Esophagus muscularis mucosa (tissue), 3 donors: ENCODE data around the gene LGALS4.

ENCODE experiments used
- CTCF ChIP-seq, 3 experiments: fragments of 200-600 bp in 2 of 3; fragments of 450-650 bp in 1 of 3; sonication (generic) in 2 of 3; IDR thresholded peaks; one replicate each; pipeline ENCODE4 v1.5.1; 2017 to 2019; ENCODE audit warnings: antibody characterized with exemption in 3 of 3, mild to moderate bottlenecking in 2 of 3, moderate library complexity in 1 of 3
- EP300 ChIP-seq: sonication (generic); formaldehyde crosslinking; IDR thresholded peaks from one replicate; pipeline ENCODE4 v1.6.1; 2017; ENCODE audit warnings: antibody characterized with exemption

DNA sequence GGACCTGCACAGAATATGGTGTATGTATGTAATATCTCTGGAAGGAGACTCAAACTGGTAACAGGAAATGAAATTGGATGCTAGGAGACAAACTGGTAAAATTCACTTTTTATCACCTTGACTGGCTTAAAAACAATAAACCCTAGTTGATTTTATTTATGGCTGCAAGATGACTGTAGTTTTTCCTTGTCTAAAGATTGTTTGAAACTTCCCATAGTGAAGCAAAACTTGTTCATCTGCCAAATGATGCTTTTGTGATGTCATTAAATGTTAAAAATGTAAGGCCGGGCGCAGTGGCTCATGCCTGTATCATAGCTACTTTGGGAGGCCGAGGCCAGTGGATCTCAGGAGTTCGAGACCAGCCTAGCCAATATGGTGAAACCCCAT is 21.4 kb upstream of the LGALS4 start:
- no peak for TF ChIP-seq CTCF (IDR thresholded peaks at IDR 0.05)
- no peak for TF ChIP-seq EP300
